ENCODE measurements around the gene GJD2. TPM values are rescaled to one million over a fixed set of nuclear protein-coding genes. Genes with fewer than 3 reads are reported as not detected.

Gene GJD2
- total and polyA plus RNA-seq, 2 of the 13 experiments (the other 11 are each of a cell fraction or from before 2014, with no cell fraction given) = not detected

GRCh38 chr15:34725556-34725955 is 29.2 kb downstream of the GJD2 start:
- BruUV-seq (replicated peaks) = no TSS peak
- Histone ChIP-seq H2AFZ (ENCODE audit: low read length) (no peak overlapping the region), H3K4me3 (replicated peaks in 1 of 3; ENCODE audit: insufficient read depth in 1 of 3, low read depth in 2 of 3, low read length in 3 of 3) (no peak overlapping the region), H3K4me2 (ENCODE audit: low read depth, low read length) (no peak overlapping the region), H3K36me3 (replicated peaks in 1 of 2; ENCODE audit: control insufficient read depth in 1 of 2, insufficient read depth in 2 of 2, low read length in 2 of 2) (no peaks in the 10 kb centered on the region), H3K79me2 (ENCODE audit: insufficient read depth, low read length) (no peaks in the 10 kb centered on the region), H3K9me3 (ENCODE audit: low read length) (no peaks in the 10 kb centered on the region), H3K27me3 (ENCODE audit: control insufficient read depth in 1 of 2, insufficient read depth in 2 of 2, low read length in 2 of 2) (peaks cover 0 to 6% of the 10 kb centered on the region in 2 experiments; a peak in 1 of 5 replicates), H3K9ac (ENCODE audit: insufficient read depth, low read depth, low read length) (no peak overlapping the region), H3K4me1 (ENCODE audit: insufficient read depth, low read length) (peaks cover 14% of the 10 kb centered on the region; the same call in 1 of the 2 replicates), H4K20me1 (ENCODE audit: insufficient read depth, low read length) (no peaks in the 10 kb centered on the region), H3K27ac (ENCODE audit: extremely low read length, insufficient read depth, low read length) (no peak overlapping the region)
- DNase-seq (ENCODE audit: low spot score) (no peak), FAIRE-seq (no peak), ATAC-seq (no peak)
- in situ Hi-C loops (cut with HindIII; ENCODE audit: extremely low pct_ligation_motif_present, low pct_unique_long_range_greater_than_20kb) (no loop called here), intact Hi-C loops (cut with micrococcal nuclease; ENCODE audit: unreplicated experiment) (no loop called here)
- POLR2A ChIA-PET = no interaction called here
- 50% methylated on average over 2 of the region's 2 CpGs for WGBS (ENCODE audit: low lambda C conversion rate)
- CTCF ChIA-PET (ENCODE audit: low intra/inter-chr PET ratio, low total read pairs) = no interaction called here
- TF ChIP-seq SIX4 (CRISPR knock-in tag; IDR thresholded peaks at IDR 0.05) = no peak
- TF ChIP-seq ATF7 (IDR thresholded peaks at IDR 0.05) = no peak
- TF ChIP-seq ATF7 (CRISPR knock-in tag; IDR thresholded peaks at IDR 0.05) = no peak
- TF ChIP-seq SYNCRIP (IDR thresholded peaks at IDR 0.05; ENCODE audit: insufficient read depth, low read depth, low read length) = no peak
- no peak for TF ChIP-seq HIVEP1 (CRISPR knock-in tag; IDR thresholded peaks at IDR 0.05)
- TF ChIP-seq RBFOX2 (IDR thresholded peaks at IDR 0.05; ENCODE audit: low read depth, low read length) = no peak
- no peak for TF ChIP-seq IKZF5 (CRISPR knock-in tag; IDR thresholded peaks at IDR 0.05)
- TF ChIP-seq ELK4 (CRISPR knock-in tag; IDR thresholded peaks at IDR 0.05; ENCODE audit: borderline replicate concordance) = no peak
- no peak for TF ChIP-seq ZNF333 (CRISPR knock-in tag; IDR thresholded peaks at IDR 0.05; ENCODE audit: borderline replicate concordance)
- no peak for TF ChIP-seq ZNF891 (CRISPR knock-in tag; IDR thresholded peaks at IDR 0.05)
- TF ChIP-seq CSRNP2 (CRISPR knock-in tag; conservative IDR thresholded peaks at IDR 0.05; ENCODE audit: low read depth) = no peak
- no peak for TF ChIP-seq ZNF564 (CRISPR knock-in tag; IDR thresholded peaks at IDR 0.05)
- no peak for TF ChIP-seq TRAFD1 (CRISPR knock-in tag; IDR thresholded peaks at IDR 0.05; ENCODE audit: borderline replicate concordance)
- no peak for TF ChIP-seq ZSCAN31 (CRISPR knock-in tag; IDR thresholded peaks at IDR 0.05; ENCODE audit: low read depth)
- no peak for TF ChIP-seq SRY (CRISPR knock-in tag; IDR thresholded peaks at IDR 0.05)
- TF ChIP-seq AGO1 (IDR thresholded peaks at IDR 0.05; ENCODE audit: low read depth, low read length, poor library complexity, severe bottlenecking) = no peak
- no peak for TF ChIP-seq STAT6 (CRISPR knock-in tag; IDR thresholded peaks at IDR 0.05; ENCODE audit: borderline replicate concordance)
- no peak for TF ChIP-seq ELF3 (CRISPR knock-in tag; IDR thresholded peaks at IDR 0.05)
